Activated CD4-positive, alpha-beta T cell treated with anti-CD3 and anti-CD28 coated beads for 36 hours (primary cell): ENCODE results near the gene ANKS1B. TPM values are rescaled to one million over a fixed set of nuclear protein-coding genes. Genes with fewer than 3 reads are reported as not detected.
"Not testable (repeated sequence)": the region's sequence is repeated elsewhere in the genome, so short reads cannot be mapped to it uniquely, and the experiment has no call there.

Experiments used
- ATAC-seq: fragments of 200-7000 bp; cut with Tn5 transposase; one replicate; pipeline ENCODE4 v1.10.0; 2021; ENCODE audit warnings: mild to moderate bottlenecking, moderate library complexity
- CTCF ChIA-PET: fragments of 350-600 bp; sonication (Branson Sonifier 250); formaldehyde crosslinking; loops from one replicate; lab custom pipeline; 2021; ENCODE audit warnings: antibody characterized with exemption; lab: Charles Lee
- POLR2A ChIA-PET: fragments of 350-600 bp; sonication (Branson Sonifier 250); formaldehyde crosslinking; loops from one replicate; lab custom pipeline; 2021; ENCODE audit warnings: antibody characterized with exemption, inconsistent platforms; lab: Charles Lee
- DNase-seq: peaks from one replicate; pipeline ENCODE4 v3.0.0-alpha.2; 2020
- H3K27ac Mint-ChIP-seq: one replicate; pipeline ENCODE4 v1.8.0; 2021; ENCODE audit warnings: mixed read lengths
- H3K27me3 Mint-ChIP-seq: one replicate; pipeline ENCODE4 v1.8.0; 2021; ENCODE audit warnings: mixed read lengths
- H3K36me3 Mint-ChIP-seq: one replicate; pipeline ENCODE4 v1.8.0; 2021; ENCODE audit warnings: low read depth, mixed read lengths
- H3K4me1 Mint-ChIP-seq: one replicate; pipeline ENCODE4 v1.8.0; 2021; ENCODE audit warnings: mixed read lengths
- H3K4me3 Mint-ChIP-seq: one replicate; pipeline ENCODE4 v1.8.0; 2021; ENCODE audit warnings: mild to moderate bottlenecking, moderate library complexity, mixed read lengths
- H3K9me3 Mint-ChIP-seq: one replicate; pipeline ENCODE4 v1.8.0; 2021; ENCODE audit warnings: low read depth, mixed read lengths
- intact Hi-C, 2 experiments: fragments of 100-400 bp; cut with DNase I in 1 of 2; cut with micrococcal nuclease in 1 of 2; formaldehyde crosslinking; loops; one replicate each; pipeline versions ENCODE4 v1.14.2 to v1.15.1; 2022 to 2024; cut with DNase I, micrococcal nuclease
- total RNA-seq, 2 experiments: library from RNA; stranded (reverse); gene quantifications; one replicate each; pipeline ENCODE4 v1.2.3, GENCODE V29; 2021

The ANKS1B gene
- total RNA-seq, 2 experiments from 2014 or later: 0.19 to 0.73 TPM

DNA sequence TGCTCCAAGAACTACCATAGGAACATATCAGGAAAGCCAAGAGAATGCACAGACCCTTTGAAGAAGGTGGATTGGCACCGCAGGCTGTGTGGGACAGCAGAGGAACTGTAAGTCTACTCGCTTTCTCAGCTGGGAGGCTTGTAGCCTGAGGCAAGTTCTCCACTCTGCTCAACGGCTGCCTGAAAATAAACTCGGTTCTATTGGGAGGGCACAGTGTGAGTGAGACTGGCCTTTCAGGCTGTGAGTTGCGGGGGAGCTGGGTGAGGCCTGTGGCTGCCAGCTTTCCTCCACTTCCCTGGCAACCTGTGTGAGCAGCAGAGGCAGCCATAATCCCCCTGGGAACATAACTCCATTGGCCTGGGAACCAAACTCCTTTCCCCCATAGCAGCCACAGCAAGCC is 132.1 kb downstream of the ANKS1B start:
- H3K27ac Mint-ChIP-seq: no peak overlapping the region
- DNase-seq: no peak
- H3K27me3 Mint-ChIP-seq: no peaks in the 10 kb centered on the region
- H3K36me3 Mint-ChIP-seq: no peaks in the 10 kb centered on the region
- no peak overlapping the region for H3K4me3 Mint-ChIP-seq
- no peaks in the 10 kb centered on the region for H3K4me1 Mint-ChIP-seq
- intact Hi-C loops: no loop called here
- POLR2A ChIA-PET: no interaction called here
- CTCF ChIA-PET: no interaction called here
- ATAC-seq: no peak
- H3K9me3 Mint-ChIP-seq: peaks cover 2% of the 10 kb centered on the region

DNA sequence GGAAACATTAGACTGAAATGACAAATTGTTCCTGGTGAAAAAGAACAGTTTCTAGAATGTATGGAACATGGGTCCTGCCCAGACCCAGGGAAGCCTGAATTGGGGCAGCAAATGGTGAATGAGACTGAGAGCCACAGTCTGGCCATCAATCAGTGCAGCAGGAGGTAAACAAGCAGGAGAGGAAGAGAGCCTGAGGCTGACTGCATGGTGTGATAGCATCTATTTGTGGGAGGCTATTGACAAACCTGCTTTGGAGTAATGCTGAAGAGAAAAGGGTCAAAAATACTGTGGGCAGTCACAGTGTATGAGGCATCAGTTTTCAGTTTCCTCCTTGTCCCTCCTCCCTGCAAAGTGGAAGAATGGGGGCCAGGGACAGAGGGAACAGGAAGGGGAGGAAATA is 136.8 kb downstream of the ANKS1B start:
- ChIA-PET POLR2A (no interaction called here), CTCF (no interaction called here)
- Mint-ChIP-seq H3K27me3 (no peaks in the 10 kb centered on the region), H3K27ac (no peak overlapping the region), H3K4me1 (no peaks in the 10 kb centered on the region), H3K4me3 (no peak overlapping the region), H3K9me3 (peaks cover 3% of the 10 kb centered on the region), H3K36me3 (no peaks in the 10 kb centered on the region)
- DNase-seq (no peak), ATAC-seq (no peak)
- intact Hi-C loops: no loop called here

DNA sequence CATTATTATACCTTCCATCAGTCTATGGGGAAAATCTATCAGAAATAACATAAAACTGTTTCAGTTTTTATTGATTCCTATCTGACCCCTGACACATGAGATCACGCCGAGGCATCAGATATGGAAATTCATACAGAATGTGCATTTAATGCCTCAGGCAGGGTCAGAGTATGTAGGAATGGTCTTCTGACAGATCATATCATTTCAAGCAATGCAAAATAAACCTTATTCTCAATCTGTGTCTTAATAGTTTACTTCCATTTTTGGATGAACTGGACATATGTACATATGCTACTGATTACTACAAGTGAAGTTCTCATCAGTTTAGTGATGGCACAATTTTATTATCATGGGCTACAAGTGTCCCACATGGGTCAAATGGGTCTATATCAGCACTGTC is 150.0 kb downstream of the ANKS1B start:
- no peaks in the 10 kb centered on the region for H3K27me3 Mint-ChIP-seq
- CTCF ChIA-PET: no interaction called here
- no peaks in the 10 kb centered on the region for H3K4me1 Mint-ChIP-seq
- DNase-seq (no peak), ATAC-seq (no peak)
- H3K36me3 Mint-ChIP-seq: no peaks in the 10 kb centered on the region
- intact Hi-C loops: no loop called here
- H3K27ac Mint-ChIP-seq: no peak overlapping the region
- H3K4me3 Mint-ChIP-seq: no peak overlapping the region
- POLR2A ChIA-PET: no interaction called here
- no peaks in the 10 kb centered on the region for H3K9me3 Mint-ChIP-seq

DNA sequence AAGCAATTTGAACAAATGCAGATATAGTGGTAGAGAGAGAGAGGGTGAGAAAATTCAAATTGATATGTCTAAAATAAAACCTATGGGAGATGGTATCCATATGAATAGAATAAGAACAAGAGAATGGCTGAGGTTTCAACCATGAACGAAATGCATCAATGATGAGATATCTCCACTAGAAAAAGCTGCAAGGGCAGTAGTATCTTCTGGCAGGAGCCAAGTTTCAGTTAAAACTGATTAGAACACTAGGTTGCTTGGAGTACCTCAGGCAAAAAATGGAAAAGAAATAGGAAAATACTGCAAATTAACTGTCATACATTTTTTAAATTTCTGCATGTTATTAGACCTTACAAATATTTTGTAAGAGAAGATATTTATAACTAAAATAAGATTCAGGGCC is 151.3 kb downstream of the ANKS1B start:
- no peak for DNase-seq
- Mint-ChIP-seq H3K27me3 (no peaks in the 10 kb centered on the region), H3K4me3 (no peak overlapping the region), H3K27ac (no peak overlapping the region), H3K4me1 (no peaks in the 10 kb centered on the region), H3K9me3 (no peaks in the 10 kb centered on the region), H3K36me3 (no peaks in the 10 kb centered on the region)
- CTCF ChIA-PET: no interaction called here
- no peak for ATAC-seq
- POLR2A ChIA-PET: no interaction called here
- intact Hi-C loops: no loop called here

DNA sequence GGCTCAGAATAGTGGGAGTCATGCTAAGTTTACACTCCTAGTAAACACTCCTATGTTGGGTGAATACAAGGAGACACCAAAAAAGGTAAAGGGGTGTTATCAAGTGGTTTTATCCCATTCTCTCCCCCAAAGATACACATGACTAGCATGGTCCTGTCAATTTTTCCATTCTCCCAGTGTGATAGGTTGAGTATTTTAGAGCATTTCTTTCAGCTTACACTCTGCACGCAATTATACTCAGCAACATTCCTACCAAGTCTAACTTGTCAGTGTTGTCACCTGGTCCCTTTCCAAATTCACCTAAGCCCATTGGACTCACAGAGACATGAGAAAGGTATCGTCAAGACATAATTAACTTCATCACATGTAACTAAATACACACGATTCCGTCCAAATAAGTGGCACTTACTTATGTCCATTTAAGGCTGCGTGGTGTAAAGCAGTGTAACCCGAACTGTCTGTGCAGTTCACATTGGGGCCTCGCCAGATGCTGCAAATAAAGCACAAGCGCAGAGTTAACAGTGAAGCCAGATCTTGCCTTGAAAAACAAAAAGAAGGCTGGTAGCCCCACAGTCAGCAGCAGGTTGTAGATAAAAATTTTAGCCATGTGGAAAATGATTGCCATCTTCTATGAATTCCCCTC is 159.7 kb downstream of the ANKS1B start:
- Mint-ChIP-seq H3K4me1 (no peaks in the 10 kb centered on the region), H3K4me3 (no peak overlapping the region), H3K27me3 (no peaks in the 10 kb centered on the region), H3K27ac (no peak overlapping the region), H3K9me3 (peaks cover 2% of the 10 kb centered on the region), H3K36me3 (no peaks in the 10 kb centered on the region)
- POLR2A ChIA-PET: no interaction called here
- ATAC-seq (no peak), DNase-seq (no peak)
- intact Hi-C loops: no loop called here
- CTCF ChIA-PET: interaction anchor here (0.7 kb wide), 1 partner anchor 580 kb away, joined by 4 read pairs; no protein-coding TSS in a partner anchor

DNA sequence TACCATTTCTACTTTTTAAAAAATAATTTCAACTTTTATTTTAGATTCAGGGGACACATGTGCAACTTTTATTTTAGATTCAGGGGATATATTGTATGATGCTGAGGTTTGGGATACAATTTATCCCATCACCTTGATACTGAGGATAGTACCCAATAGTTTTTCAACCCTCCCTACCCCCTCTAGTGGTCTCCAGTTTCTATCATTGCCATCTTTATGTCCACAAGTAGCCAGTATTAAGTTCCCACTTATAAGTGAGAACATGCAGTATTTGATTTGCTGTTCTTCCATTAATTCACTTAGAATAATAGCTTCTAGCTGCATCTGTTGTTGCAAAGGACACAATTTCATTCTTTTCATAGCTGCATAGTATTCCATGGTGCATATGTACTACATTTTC is 162.5 kb downstream of the ANKS1B start:
- H3K4me3 Mint-ChIP-seq: no peak overlapping the region

DNA sequence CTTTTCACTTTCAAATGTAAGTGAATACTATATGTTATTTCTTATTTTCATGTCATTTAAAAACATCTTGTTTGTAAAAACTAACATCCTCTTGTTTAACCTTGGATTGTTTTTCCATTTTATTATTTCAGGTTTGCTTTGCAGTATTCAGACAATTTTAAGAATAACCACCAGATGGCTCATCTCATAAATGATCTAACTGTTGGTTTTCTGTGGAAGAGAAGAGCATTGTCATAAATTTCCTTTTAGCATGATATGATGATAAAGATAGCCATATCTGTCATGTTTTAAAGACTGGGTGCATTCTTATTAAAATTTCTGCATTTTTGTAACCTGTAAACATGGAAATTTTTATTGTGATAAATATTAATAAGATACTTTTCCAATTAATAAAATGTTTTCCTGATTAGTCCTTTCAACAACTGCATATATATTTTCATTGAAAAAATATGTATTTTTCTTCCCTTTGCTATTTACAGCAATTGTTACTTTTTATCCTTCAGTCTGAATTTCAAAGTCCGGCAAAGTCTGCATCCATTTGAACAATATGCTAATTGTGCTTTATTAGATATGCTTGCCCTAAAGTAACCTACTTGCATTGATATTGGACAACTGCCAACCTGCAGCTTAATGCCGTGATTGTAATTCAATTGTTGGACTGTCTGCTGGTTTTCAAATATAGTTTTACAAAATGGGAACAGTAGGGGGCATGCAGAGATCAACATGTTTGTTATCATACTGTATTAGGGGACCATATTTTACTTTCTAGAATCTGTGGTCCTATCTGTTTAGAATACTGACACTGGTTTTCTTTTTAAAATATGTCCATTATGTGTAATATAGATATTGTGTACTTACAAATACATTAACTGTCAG is 173.8 kb downstream of the ANKS1B start:
- POLR2A ChIA-PET: no interaction called here
- Mint-ChIP-seq H3K4me1 (no peaks in the 10 kb centered on the region), H3K9me3 (no peaks in the 10 kb centered on the region), H3K27ac (no peak overlapping the region), H3K27me3 (no peaks in the 10 kb centered on the region), H3K36me3 (no peaks in the 10 kb centered on the region), H3K4me3 (no peak overlapping the region)
- ATAC-seq (no peak), DNase-seq (no peak)
- CTCF ChIA-PET: no interaction called here
- intact Hi-C loops: no loop called here

More for the DNA sequence above, 162.5 kb downstream of the ANKS1B start:
- H3K4me1 Mint-ChIP-seq: no peaks in the 10 kb centered on the region
- intact Hi-C loops: no loop called here
- no peaks in the 10 kb centered on the region for H3K27me3 Mint-ChIP-seq
- peaks cover 2% of the 10 kb centered on the region for H3K9me3 Mint-ChIP-seq
- ChIA-PET CTCF (no interaction called here), POLR2A (no interaction called here)
- DNase-seq: no peak
- no peaks in the 10 kb centered on the region for H3K36me3 Mint-ChIP-seq
- no peak for ATAC-seq
- H3K27ac Mint-ChIP-seq: no peak overlapping the region

DNA sequence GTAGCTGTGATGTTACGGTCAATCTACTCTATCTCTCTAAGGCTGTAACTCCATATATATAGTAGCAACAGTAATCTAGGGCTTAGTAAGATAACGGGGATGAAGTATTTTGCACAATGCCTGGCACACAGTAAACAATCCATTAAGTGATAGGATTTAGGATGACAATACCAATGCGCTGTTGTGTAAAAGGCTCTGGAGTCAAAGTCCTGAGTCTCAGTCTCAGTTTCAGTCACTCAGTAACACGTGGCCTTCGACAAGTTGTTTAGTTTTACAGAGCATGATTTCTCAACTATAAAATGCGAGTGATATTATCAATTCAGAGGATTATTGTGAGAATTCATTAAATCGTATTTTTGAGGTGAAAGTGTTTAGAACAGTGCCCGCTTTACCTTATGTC is 174.8 kb downstream of the ANKS1B start:
- POLR2A ChIA-PET: no interaction called here
- intact Hi-C loops: no loop called here
- no peaks in the 10 kb centered on the region for H3K36me3 Mint-ChIP-seq
- no peaks in the 10 kb centered on the region for H3K9me3 Mint-ChIP-seq
- DNase-seq (no peak), ATAC-seq (no peak)
- CTCF ChIA-PET: no interaction called here
- no peak overlapping the region for H3K27ac Mint-ChIP-seq
- H3K4me3 Mint-ChIP-seq: no peak overlapping the region
- H3K27me3 Mint-ChIP-seq: no peaks in the 10 kb centered on the region
- no peaks in the 10 kb centered on the region for H3K4me1 Mint-ChIP-seq

DNA sequence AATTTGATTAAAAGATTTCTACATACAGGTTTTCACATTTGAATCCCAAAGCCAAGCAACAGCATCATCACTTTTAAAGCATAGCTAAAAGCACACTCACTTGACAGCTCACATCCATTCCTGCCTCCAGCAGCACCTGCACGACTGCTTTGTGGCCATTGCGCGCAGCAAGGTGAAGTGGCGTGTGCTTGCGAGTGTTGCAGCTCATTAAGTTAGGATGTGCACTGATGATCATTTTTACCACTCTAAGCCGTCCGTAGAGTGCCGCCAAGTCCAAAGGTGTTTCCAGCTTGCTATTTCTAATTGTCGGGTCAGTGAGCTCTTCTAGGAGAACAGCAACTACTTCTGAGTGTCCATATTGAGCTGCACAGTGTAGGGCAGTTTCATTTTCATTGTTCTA is 178.4 kb downstream of the ANKS1B start:
- H3K27me3 Mint-ChIP-seq: no peaks in the 10 kb centered on the region
- ChIA-PET POLR2A (no interaction called here), CTCF (interaction anchor here (0.6 kb wide), 1 partner anchor 11 kb away, joined by 3 read pairs; no protein-coding TSS in a partner anchor)
- no peak overlapping the region for H3K4me3 Mint-ChIP-seq
- no peaks in the 10 kb centered on the region for H3K4me1 Mint-ChIP-seq
- no peak overlapping the region for H3K27ac Mint-ChIP-seq
- ATAC-seq (no peak), DNase-seq (no peak)
- H3K9me3 Mint-ChIP-seq: no peaks in the 10 kb centered on the region
- intact Hi-C loops: no loop called here
- no peaks in the 10 kb centered on the region for H3K36me3 Mint-ChIP-seq

DNA sequence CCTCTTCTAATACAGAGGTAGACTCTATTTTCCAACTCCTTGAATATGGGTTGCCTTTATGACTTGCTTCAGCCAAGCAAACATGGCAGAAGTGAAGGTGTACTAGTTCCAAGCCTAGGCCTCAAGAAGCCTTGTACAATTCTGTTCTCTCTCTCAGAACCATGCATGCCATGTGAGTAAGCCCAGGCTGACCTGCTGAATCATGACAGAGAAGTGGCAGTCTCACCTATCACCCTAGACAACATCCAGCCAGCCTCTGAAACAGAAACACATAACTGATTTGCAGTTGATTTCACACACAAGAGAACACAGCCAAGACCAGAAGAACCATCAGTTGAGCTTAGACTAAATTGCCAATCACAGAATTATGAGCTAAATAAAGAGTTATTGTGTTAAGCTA is 180.0 kb downstream of the ANKS1B start:
- H3K9me3 Mint-ChIP-seq: no peaks in the 10 kb centered on the region
- no peak for ATAC-seq
- H3K4me1 Mint-ChIP-seq: no peaks in the 10 kb centered on the region
- no peaks in the 10 kb centered on the region for H3K36me3 Mint-ChIP-seq
- no peaks in the 10 kb centered on the region for H3K27me3 Mint-ChIP-seq
- no peak overlapping the region for H3K27ac Mint-ChIP-seq
- DNase-seq: no peak
- H3K4me3 Mint-ChIP-seq: no peak overlapping the region
- intact Hi-C loops: no loop called here
- POLR2A ChIA-PET: no interaction called here
- CTCF ChIA-PET: no interaction called here

DNA sequence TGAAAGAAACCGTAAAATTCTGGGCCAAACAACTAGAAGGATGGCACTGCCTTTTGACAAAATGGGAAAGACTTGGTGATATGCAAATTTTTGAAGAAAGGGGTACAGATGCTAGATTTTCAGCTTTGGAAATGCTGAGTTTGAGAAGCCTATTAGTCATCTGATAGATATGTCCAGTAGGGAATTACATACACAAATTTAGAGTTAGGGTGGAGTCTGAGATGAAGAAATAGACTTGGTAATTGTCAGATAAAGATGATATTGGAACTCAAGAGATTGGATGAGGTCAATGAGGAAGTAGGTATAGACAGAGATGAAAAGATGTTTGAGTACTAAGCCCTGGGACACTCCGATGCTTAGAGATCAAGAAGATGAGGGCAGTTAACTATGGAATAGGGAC is 184.1 kb downstream of the ANKS1B start:
- intact Hi-C loops: no loop called here
- no peak overlapping the region for H3K4me3 Mint-ChIP-seq
- DNase-seq (no peak), ATAC-seq (no peak)
- no peaks in the 10 kb centered on the region for H3K4me1 Mint-ChIP-seq
- H3K9me3 Mint-ChIP-seq: no peaks in the 10 kb centered on the region
- no peaks in the 10 kb centered on the region for H3K36me3 Mint-ChIP-seq
- H3K27me3 Mint-ChIP-seq: no peaks in the 10 kb centered on the region
- CTCF ChIA-PET: no interaction called here
- POLR2A ChIA-PET: no interaction called here
- no peak overlapping the region for H3K27ac Mint-ChIP-seq

DNA sequence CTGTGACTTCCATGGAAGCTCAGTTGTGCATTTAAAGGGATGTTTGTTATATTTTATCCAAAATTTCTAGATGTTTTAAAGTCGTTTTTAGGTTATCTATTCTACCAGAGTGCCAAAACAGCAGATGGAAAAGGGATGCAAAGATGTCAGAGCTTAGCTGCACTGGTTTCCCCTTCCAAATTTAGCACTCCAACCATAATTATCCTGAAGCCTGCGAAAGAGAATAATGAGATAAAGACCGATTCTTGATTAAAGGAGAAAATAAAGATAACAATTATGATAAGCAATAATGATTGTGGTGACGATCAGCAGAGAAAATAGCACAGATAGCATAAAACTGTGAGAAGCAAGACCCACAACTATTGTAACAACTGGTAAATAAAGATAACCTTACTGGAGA is 186.8 kb downstream of the ANKS1B start:
- H3K36me3 Mint-ChIP-seq, intact Hi-C loops, H3K4me1 Mint-ChIP-seq, ATAC-seq, H3K9me3 Mint-ChIP-seq, H3K27me3 Mint-ChIP-seq, H3K27ac Mint-ChIP-seq, POLR2A ChIA-PET, H3K4me3 Mint-ChIP-seq, DNase-seq: not testable (repeated sequence)
- CTCF ChIA-PET: interaction anchor here (0.6 kb wide), 1 partner anchor 34 kb away, joined by 3 read pairs; no protein-coding TSS in a partner anchor
